ENCODE measurements around the gene FARSB. TPM values are rescaled to one million over a fixed set of nuclear protein-coding genes. Genes with fewer than 3 reads are reported as not detected.

FARSB gene
- total RNA-seq (10 to 100 TPM; 11.5 to 15.8 (median 15.6) TPM), total RNA-seq (21.6 to 147 (median 31.6) reads per million in 29 experiments)
- 13.3 TPM for total RNA-seq (2013)

DNA sequence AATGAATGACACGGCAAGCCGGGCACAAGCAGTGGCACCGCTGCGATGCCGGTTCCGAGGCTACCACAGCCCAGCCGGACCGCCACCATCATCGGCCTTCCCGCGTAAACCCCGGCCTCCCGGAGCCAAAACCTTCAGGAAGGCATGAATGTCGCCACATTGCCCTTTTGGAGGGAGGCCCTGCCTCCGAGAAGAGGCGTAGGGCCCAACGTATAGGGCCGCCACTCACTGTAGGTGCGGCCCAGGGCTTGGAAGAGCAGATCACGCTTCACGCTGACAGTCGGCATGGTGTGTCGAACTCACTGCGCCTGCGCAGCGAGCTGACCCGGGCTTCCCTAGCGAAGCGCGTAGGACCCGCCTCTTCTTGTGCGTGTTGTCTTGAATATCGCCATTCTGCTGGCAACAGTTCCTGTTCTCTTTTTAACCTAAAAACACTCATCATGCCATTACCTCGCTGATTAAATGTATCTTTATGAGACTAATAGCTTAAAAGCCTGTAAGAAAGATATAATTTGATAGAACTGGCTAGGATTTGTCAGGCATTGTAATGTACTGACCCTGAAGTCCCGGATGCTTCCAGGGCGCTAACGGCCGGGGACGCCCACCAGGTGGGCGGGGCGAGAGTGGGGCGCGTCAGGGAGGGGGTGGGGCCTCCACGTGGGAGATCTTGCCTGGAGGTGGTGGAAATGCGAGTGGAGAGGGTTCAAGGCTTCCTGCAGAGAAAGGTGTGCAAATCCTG is at the start of gene FARSB:
FARSB (minus strand) TSS at position 306 of the 739 bp plus-strand sequence; CDS start at position 287, 19 bp downstream.
- H3K27ac ChIP-seq (ENCODE audit: low read length): peak within 1 kb of the TSS; percentile 94
- H3K4me3 Mint-ChIP-seq: peak within 1 kb of the TSS; percentile 98 to 100 (median 99)
- H3K4me3 ChIP-seq (ENCODE audit: control insufficient read depth in 1 of 2, extremely low read depth in 1 of 2, low read length in 1 of 2): peak within 1 kb of the TSS; percentile 84 to 97
- WGBS (ENCODE audit: insufficient coverage): under 1% methylated on average over 41 of the region's 45 CpGs
- peak; percentile 92 to 95 (median 94) for ATAC-seq (replicated peaks in 1 of 4)
- no peaks in the 10 kb centered on the region for H3K9me3 ChIP-seq
- ChIA-PET CTCF (interaction anchor here in 1 of 2 donors (0.7 kb wide), 1 partner anchor 21 kb away, joined by 6 read pairs; no protein-coding TSS in a partner anchor), POLR2A (no interaction called here)
- no peaks in the 10 kb centered on the region for H3K27me3 ChIP-seq (replicated peaks in 1 of 2; ENCODE audit: control insufficient read depth in 2 of 2, extremely low read depth in 1 of 2, insufficient read depth in 2 of 2, low read length in 1 of 2)
- H3K4me1 ChIP-seq (ENCODE audit: control insufficient read depth in 1 of 2, extremely low read depth in 1 of 2, insufficient read depth in 2 of 2, low read length in 2 of 2): peaks cover 19 to 21% of the 10 kb centered on the region in 2 experiments
- DNase-seq: peak; percentile 85 to 97 (median 92)
- no peaks in the 10 kb centered on the region for H3K36me3 ChIP-seq (ENCODE audit: control insufficient read depth in 2 of 2, extremely low read depth in 1 of 2, insufficient read depth in 1 of 2, low read length in 1 of 2)
- H3K9me3 Mint-ChIP-seq: no peaks in the 10 kb centered on the region
- H3K27me3 Mint-ChIP-seq: no peaks in the 10 kb centered on the region
- H3K4me1 Mint-ChIP-seq: peaks cover 45 to 50% (median 49%) of the 10 kb centered on the region in 3 donors
- H3K36me3 Mint-ChIP-seq: peaks cover 3% of the 10 kb centered on the region
- H3K27ac Mint-ChIP-seq: peak within 1 kb of the TSS; percentile 100

DNA sequence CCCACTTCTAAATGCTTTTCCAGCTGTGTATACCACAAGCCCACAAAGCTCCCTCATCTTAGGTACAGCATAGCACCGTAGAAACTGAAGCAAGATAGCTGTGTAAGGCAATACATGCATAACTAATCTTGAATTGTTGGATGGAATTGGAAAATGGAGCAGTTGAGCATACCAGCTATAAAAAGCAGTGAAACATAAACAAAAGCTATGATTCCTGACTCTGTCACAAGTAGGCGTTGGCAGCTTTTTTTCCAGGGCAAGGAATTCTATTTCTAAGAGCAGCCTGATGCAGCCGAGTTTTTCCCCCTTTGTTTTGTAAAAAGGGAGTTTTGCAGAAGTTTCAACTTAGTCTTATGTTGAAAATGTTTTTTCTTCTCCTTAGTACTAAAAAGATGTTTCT is 48.0 kb upstream of the FARSB start:
- H3K4me1 Mint-ChIP-seq: peaks cover 11 to 17% (median 14%) of the 10 kb centered on the region in 3 donors
- H3K36me3 Mint-ChIP-seq: no peaks in the 10 kb centered on the region
- POLR2A ChIA-PET: interaction anchor here in 1 of 2 donors (0.7 kb wide), 1 partner anchor 203 kb away, joined by 5 read pairs; no protein-coding TSS in a partner anchor
- Histone ChIP-seq H3K9me3 (no peaks in the 10 kb centered on the region), H3K4me1 (ENCODE audit: control insufficient read depth in 1 of 2, extremely low read depth in 1 of 2, insufficient read depth in 2 of 2, low read length in 2 of 2) (peaks cover 0 to 4% of the 10 kb centered on the region in 2 experiments), H3K27ac (ENCODE audit: low read length) (no peak overlapping the region), H3K4me3 (ENCODE audit: control insufficient read depth in 1 of 2, extremely low read depth in 1 of 2, low read length in 1 of 2) (no peak overlapping the region), H3K36me3 (ENCODE audit: control insufficient read depth in 2 of 2, extremely low read depth in 1 of 2, insufficient read depth in 1 of 2, low read length in 1 of 2) (no peaks in the 10 kb centered on the region), H3K27me3 (replicated peaks in 1 of 2; ENCODE audit: control insufficient read depth in 2 of 2, extremely low read depth in 1 of 2, insufficient read depth in 2 of 2, low read length in 1 of 2) (peaks cover 0 to 21% of the 10 kb centered on the region in 2 experiments)
- H3K9me3 Mint-ChIP-seq: no peaks in the 10 kb centered on the region
- H3K27ac Mint-ChIP-seq: no peak overlapping the region
- no CpG with 5 or more reads among the region's 3 CpGs for WGBS (ENCODE audit: insufficient coverage)
- CTCF ChIA-PET: no interaction called here
- peaks cover 12 to 48% of the 10 kb centered on the region in 2 donors for H3K27me3 Mint-ChIP-seq
- ATAC-seq (replicated peaks in 1 of 4): no peak
- no peak overlapping the region for H3K4me3 Mint-ChIP-seq
- DNase-seq: no peak

DNA sequence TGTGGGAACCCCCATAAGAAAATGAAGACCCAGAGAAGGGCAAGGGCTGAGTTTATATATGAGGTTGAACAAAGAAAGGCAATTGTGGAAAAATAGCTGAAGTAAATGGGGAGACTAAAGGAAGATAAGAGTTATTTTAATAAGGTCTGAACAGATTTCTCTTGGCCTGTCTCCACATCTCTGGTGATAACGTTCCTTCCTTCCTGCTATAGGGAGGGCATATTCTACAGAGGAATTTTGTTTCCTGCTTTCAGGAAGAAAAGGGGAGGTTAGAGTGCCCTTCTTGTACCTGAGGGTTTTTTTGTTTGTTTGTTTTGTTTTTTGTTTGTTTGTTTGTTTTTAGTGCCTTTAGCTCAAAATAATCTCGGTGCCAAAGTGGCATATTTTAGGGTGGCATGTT is 47.2 kb upstream of the FARSB start:
- Mint-ChIP-seq H3K9me3 (no peaks in the 10 kb centered on the region), H3K4me1 (peaks cover 9 to 15% (median 14%) of the 10 kb centered on the region in 3 donors), H3K36me3 (no peaks in the 10 kb centered on the region), H3K27ac (no peak overlapping the region), H3K4me3 (no peak overlapping the region), H3K27me3 (peaks cover 10 to 45% of the 10 kb centered on the region in 2 donors)
- Histone ChIP-seq H3K9me3 (no peaks in the 10 kb centered on the region), H3K27me3 (replicated peaks in 1 of 2; ENCODE audit: control insufficient read depth in 2 of 2, extremely low read depth in 1 of 2, insufficient read depth in 2 of 2, low read length in 1 of 2) (peaks cover 0 to 18% of the 10 kb centered on the region in 2 experiments), H3K4me3 (ENCODE audit: control insufficient read depth in 1 of 2, extremely low read depth in 1 of 2, low read length in 1 of 2) (no peak overlapping the region), H3K27ac (ENCODE audit: low read length) (no peak overlapping the region), H3K4me1 (ENCODE audit: control insufficient read depth in 1 of 2, extremely low read depth in 1 of 2, insufficient read depth in 2 of 2, low read length in 2 of 2) (peaks cover 0 to 3% of the 10 kb centered on the region in 2 experiments), H3K36me3 (ENCODE audit: control insufficient read depth in 2 of 2, extremely low read depth in 1 of 2, insufficient read depth in 1 of 2, low read length in 1 of 2) (no peaks in the 10 kb centered on the region)
- DNase-seq: no peak
- POLR2A ChIA-PET: no interaction called here
- 60% methylated on average over 1 of the region's 2 CpGs for WGBS (ENCODE audit: insufficient coverage)
- CTCF ChIA-PET: interaction anchor here in 1 of 2 donors (0.5 kb wide), 1 partner anchor 50 kb away, joined by 3 read pairs; no protein-coding TSS in a partner anchor
- no peak for ATAC-seq (replicated peaks in 1 of 4)

DNA sequence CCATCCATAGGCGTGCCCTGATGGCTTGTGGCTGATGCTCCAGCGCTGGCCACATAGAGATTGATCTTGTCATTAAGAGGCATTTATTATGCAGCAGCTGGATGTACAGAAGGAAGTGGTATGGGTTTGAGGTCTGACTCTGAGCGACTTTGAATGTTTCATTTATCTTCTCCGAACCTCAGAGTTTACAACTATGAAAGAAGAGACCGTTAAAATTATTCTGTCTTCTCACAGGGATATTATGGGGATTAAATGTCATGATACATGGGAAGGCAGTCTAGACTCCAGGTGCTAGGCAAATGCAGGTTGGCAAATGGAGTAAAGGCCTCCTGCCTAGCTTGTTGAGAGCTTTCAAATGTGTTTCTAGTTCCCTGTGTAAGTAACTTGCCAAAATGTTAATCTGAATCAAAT is 45.8 kb upstream of the FARSB start:
- Histone ChIP-seq H3K4me3 (ENCODE audit: control insufficient read depth in 1 of 2, extremely low read depth in 1 of 2, low read length in 1 of 2) (no peak overlapping the region), H3K9me3 (no peaks in the 10 kb centered on the region), H3K4me1 (ENCODE audit: control insufficient read depth in 1 of 2, extremely low read depth in 1 of 2, insufficient read depth in 2 of 2, low read length in 2 of 2) (no peaks in the 10 kb centered on the region), H3K36me3 (ENCODE audit: control insufficient read depth in 2 of 2, extremely low read depth in 1 of 2, insufficient read depth in 1 of 2, low read length in 1 of 2) (no peaks in the 10 kb centered on the region), H3K27me3 (replicated peaks in 1 of 2; ENCODE audit: control insufficient read depth in 2 of 2, extremely low read depth in 1 of 2, insufficient read depth in 2 of 2, low read length in 1 of 2) (peaks cover 0 to 12% of the 10 kb centered on the region in 2 experiments), H3K27ac (ENCODE audit: low read length) (no peak overlapping the region)
- no peak overlapping the region for H3K27ac Mint-ChIP-seq
- H3K27me3 Mint-ChIP-seq: peaks cover 11 to 48% of the 10 kb centered on the region in 2 donors
- peaks cover 7 to 14% (median 13%) of the 10 kb centered on the region in 3 donors for H3K4me1 Mint-ChIP-seq
- no CpG with 5 or more reads among the region's 5 CpGs for WGBS (ENCODE audit: insufficient coverage)
- ATAC-seq (replicated peaks in 1 of 4): peak; percentile 48 to 76 (median 66)
- no peaks in the 10 kb centered on the region for H3K9me3 Mint-ChIP-seq
- H3K36me3 Mint-ChIP-seq: no peaks in the 10 kb centered on the region
- peak in 2 of 35 experiments; percentile 1 to 30 for DNase-seq
- ChIA-PET POLR2A (no interaction called here), CTCF (no interaction called here)
- H3K4me3 Mint-ChIP-seq: peak overlapping the region in 1 of 3 donors; percentile 15

GRCh38 chr2:222701233-222701632 is 45.3 kb upstream of the FARSB start:
- Histone ChIP-seq H3K4me1 (ENCODE audit: control insufficient read depth in 1 of 2, extremely low read depth in 1 of 2, insufficient read depth in 2 of 2, low read length in 2 of 2) (no peaks in the 10 kb centered on the region), H3K36me3 (ENCODE audit: control insufficient read depth in 2 of 2, extremely low read depth in 1 of 2, insufficient read depth in 1 of 2, low read length in 1 of 2) (no peaks in the 10 kb centered on the region), H3K27ac (ENCODE audit: low read length) (no peak overlapping the region), H3K9me3 (no peaks in the 10 kb centered on the region), H3K4me3 (ENCODE audit: control insufficient read depth in 1 of 2, extremely low read depth in 1 of 2, low read length in 1 of 2) (no peak overlapping the region), H3K27me3 (replicated peaks in 1 of 2; ENCODE audit: control insufficient read depth in 2 of 2, extremely low read depth in 1 of 2, insufficient read depth in 2 of 2, low read length in 1 of 2) (peaks cover 0 to 11% of the 10 kb centered on the region in 2 experiments)
- Mint-ChIP-seq H3K4me1 (peaks cover 7 to 14% (median 13%) of the 10 kb centered on the region in 3 donors), H3K27ac (no peak overlapping the region), H3K27me3 (peaks cover 11 to 46% of the 10 kb centered on the region in 2 donors), H3K4me3 (peak overlapping the region in 1 of 3 donors; percentile 15), H3K36me3 (no peaks in the 10 kb centered on the region), H3K9me3 (no peaks in the 10 kb centered on the region)
- ChIA-PET POLR2A (no interaction called here), CTCF (no interaction called here)
- DNase-seq: no peak
- WGBS (ENCODE audit: insufficient coverage): no CpG with 5 or more reads among the region's 1 CpG
- no peak for ATAC-seq (replicated peaks in 1 of 4)

- Mint-ChIP-seq H3K4me1 (peaks cover 13 to 19% (median 15%) of the 10 kb centered on the region in 3 donors), H3K4me3 (no peak overlapping the region), H3K9me3 (no peaks in the 10 kb centered on the region), H3K27me3 (peaks cover 11 to 31% of the 10 kb centered on the region in 2 donors), H3K27ac (no peak overlapping the region), H3K36me3 (no peaks in the 10 kb centered on the region)
- Histone ChIP-seq H3K9me3 (no peaks in the 10 kb centered on the region), H3K36me3 (ENCODE audit: control insufficient read depth in 2 of 2, extremely low read depth in 1 of 2, insufficient read depth in 1 of 2, low read length in 1 of 2) (no peaks in the 10 kb centered on the region), H3K4me3 (ENCODE audit: control insufficient read depth in 1 of 2, extremely low read depth in 1 of 2, low read length in 1 of 2) (no peak overlapping the region), H3K27me3 (replicated peaks in 1 of 2; ENCODE audit: control insufficient read depth in 2 of 2, extremely low read depth in 1 of 2, insufficient read depth in 2 of 2, low read length in 1 of 2) (peaks cover 0 to 5% of the 10 kb centered on the region in 2 experiments), H3K4me1 (ENCODE audit: control insufficient read depth in 1 of 2, extremely low read depth in 1 of 2, insufficient read depth in 2 of 2, low read length in 2 of 2) (no peaks in the 10 kb centered on the region), H3K27ac (ENCODE audit: low read length) (no peak overlapping the region)
- ATAC-seq (replicated peaks in 1 of 4) (no peak), DNase-seq (no peak)
- POLR2A ChIA-PET: no interaction called here
- CTCF ChIA-PET: interaction anchor here (0.7 to 0.8 kb wide), 2 partner anchors 8 to 85 kb away, joined by 3 to 5 read pairs; no protein-coding TSS in a partner anchor
- WGBS (ENCODE audit: insufficient coverage): 80% methylated on average over 1 of the region's 4 CpGs
These were observed 42.4 kb upstream of the FARSB start for GRCh38 chr2:222698276-222698675.
